ENCODE measurements around the gene CYP11A1.

Gene CYP11A1

DNA sequence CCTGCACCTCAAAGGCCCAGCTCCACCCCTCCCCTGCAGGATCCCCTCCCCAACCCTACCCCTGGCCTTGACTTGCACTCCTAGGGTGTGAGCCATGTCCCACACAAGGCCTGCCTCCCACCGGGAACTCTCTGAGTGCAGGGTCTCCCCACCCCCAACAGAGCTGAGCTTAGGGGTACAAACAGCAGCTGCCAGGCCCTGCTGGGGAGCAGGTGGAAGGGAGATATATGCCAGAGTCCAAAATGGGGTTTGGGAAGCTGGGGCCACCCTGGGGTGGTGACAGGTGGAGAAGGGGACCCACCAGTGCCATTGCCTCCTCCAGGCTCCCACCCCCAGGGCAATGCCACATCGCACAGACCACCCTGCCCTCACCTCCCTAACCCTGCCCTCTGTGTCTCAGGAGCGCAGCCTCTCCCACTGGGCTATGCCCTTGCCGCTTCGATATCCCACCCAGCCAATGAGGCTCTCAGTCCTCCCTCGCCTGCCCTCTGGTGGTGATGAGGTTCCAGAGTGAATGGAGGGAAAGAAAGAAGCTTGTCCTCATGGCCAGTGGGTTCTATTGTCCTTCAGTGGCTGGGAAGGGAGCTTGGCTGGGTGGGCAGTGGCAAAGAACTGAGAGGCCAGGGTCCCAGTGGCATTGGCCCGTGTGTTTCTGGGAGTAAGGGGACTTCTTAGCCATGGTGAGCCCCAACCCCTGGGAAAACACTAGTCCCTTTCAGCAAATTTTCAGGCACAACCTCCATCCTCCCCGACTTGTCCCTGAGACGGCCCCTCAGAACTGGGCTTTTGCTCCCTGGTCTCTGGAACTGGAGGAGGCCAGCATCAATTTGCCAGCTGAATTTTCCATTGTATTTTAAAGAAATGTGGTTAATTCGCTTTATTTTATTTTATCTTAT is 46.8 kb downstream of the CYP11A1 start:
- TF ChIP-seq, protein P1, sequence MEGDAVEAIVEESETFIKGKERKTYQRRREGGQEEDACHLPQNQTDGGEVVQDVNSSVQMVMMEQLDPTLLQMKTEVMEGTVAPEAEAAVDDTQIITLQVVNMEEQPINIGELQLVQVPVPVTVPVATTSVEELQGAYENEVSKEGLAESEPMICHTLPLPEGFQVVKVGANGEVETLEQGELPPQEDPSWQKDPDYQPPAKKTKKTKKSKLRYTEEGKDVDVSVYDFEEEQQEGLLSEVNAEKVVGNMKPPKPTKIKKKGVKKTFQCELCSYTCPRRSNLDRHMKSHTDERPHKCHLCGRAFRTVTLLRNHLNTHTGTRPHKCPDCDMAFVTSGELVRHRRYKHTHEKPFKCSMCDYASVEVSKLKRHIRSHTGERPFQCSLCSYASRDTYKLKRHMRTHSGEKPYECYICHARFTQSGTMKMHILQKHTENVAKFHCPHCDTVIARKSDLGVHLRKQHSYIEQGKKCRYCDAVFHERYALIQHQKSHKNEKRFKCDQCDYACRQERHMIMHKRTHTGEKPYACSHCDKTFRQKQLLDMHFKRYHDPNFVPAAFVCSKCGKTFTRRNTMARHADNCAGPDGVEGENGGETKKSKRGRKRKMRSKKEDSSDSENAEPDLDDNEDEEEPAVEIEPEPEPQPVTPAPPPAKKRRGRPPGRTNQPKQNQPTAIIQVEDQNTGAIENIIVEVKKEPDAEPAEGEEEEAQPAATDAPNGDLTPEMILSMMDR (conservative IDR thresholded peaks at IDR 0.05) = peak; percentile 86
- TF ChIP-seq ZFX (IDR thresholded peaks at IDR 0.05) = no peak
- no peak overlapping the region for H3K27ac ChIP-seq

DNA sequence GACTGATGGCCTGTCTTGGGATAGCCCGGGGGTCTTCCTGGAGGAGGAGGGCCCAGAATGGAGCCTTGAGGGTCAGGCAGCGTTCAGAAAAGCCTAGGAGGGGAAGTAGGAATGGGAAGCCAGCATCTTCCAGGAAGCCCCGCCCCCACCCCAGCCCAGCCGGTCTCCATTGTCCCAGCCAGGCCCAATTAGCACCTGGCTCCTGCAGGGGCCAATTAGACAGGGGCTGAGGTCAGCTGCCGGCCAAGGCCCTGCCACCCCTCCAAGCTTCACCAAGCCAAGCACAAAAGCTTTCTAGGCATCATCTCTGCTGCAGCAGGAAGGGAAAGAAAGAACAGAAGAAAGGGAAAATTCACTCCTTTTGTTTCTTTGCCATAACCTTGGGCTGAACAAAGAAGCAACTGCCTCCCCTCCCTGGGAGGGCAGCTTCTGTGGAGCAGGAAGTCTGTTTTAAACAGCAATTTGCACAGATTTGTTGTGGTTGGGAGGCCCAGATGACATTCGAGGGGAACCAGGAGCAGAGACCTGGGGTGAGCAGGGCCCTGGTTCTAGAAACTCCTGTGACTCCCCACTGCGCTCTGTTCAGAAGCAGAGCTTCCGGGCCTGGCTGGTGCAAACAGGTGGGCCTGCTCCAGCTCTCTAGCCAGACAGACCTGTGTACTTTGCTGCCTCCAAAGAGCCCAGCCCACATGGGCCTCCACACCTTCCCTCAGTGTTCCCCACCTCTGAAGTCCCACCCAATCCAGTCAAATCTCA is 47.7 kb downstream of the CYP11A1 start:
- H3K27ac ChIP-seq = no peak overlapping the region
- TF ChIP-seq, protein P1 (conservative IDR thresholded peaks at IDR 0.05) = no peak
- no peak for TF ChIP-seq ZFX (IDR thresholded peaks at IDR 0.05)

DNA sequence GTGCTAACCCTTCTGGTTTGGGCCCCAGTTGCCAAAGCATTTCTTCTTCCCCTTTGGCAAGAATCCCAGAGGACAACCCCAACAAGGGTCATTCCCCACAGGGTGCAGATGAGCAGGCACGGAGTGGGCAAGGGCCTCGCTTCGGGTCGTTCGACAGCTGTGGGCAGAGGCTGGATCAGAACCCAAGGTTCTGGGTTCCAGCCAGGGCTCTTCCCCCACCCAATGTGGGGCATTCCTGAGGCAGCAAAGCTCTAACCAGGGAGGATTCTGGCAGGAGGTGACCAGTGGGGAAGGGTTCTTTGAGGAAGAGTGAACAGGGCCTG is 48.3 kb downstream of the CYP11A1 start:
- H3K27ac ChIP-seq = no peak overlapping the region
- no peak for TF ChIP-seq ZFX (IDR thresholded peaks at IDR 0.05)
- TF ChIP-seq, protein P1 (conservative IDR thresholded peaks at IDR 0.05) = no peak

DNA sequence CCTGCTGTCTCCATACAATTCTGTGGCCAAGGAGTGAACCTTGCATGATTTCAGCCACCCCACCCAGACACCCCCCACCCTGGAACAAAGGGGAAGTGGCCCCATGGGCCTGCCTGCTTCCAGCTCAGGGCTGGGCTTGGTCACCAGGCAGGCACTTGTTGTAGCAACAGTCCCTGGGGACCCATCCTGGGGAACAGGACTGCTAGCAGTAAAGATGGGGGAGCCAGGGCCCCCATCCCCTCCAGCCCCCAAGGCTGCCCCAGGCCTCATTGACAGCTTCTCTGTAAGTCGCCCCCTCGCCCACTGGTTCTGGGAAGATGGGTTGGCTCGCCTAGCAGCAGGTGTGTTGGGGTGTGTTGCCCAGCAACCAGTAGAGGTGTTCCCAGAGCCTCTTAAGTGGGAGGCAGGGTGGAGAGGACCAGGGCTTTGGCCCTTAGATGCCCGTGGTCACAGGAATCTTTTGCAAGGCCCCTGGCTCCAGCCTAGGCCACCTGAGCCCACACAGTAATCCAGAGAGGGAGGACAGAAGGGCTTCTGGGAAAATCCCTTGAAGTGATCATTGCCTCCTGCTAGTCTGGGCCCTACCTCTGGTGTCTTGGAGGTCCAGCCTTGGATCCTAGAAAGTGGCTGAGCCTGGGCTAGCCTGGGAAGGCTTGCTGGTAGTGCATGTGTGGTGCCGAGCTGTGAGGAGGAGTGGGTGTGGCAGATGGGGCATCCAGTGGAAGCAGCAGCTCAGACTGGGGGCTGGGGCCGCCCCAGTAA is 48.9 kb downstream of the CYP11A1 start:
- H3K27ac ChIP-seq = no peak overlapping the region
- TF ChIP-seq, protein P1 (conservative IDR thresholded peaks at IDR 0.05) = no peak
- TF ChIP-seq ZFX (IDR thresholded peaks at IDR 0.05) = no peak

DNA sequence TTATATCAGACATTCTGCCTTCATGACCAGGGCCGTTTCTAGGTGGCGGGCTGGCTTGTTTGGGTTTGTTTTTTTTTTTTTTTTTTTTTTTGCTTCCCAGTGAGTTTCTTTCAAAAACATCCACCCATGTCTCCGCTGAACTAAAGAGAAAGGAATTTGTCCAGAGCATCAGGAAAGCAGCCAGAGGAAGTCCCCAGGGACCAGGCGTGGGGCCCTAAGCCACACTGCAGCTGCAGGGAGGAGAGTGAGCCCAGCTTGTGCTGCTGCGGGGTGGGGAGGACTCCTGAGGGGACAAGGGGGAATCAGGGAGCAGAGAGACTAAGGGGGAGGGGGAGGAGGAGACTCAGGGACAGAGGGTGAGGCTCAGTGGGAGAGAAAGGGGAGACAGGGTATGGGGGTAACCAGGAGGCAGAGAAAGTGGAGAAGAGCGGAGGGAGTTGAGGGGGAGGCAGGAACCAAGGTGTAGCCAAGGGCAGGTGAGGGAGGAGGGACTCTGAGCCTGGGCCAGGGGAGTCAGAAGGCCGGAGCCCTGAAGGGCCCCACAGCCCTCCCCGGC is 49.5 kb downstream of the CYP11A1 start:
- TF ChIP-seq, protein P1 (conservative IDR thresholded peaks at IDR 0.05) = no peak
- TF ChIP-seq ZFX (IDR thresholded peaks at IDR 0.05) = no peak
- H3K27ac ChIP-seq = no peak overlapping the region

DNA sequence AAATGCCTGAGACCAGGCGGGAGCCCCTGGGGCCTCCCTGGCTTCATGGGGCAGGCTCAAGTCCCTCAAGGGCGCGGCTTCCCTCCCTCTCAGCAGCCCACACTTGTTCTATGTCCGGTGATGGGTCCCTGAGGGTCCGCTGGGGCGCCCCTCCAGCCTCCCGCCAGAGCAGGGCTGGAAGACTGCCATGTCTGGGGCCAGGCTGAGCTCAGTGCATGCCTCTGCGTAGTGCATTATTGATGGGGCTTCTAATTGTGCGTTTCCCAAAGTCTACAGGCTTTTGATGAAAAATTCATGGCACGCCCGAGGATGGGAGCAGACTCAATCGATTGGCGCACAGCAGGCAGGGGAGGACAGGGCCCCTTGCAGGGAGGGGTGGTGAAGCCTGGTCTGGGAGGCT is 51.3 kb downstream of the CYP11A1 start:
- H3K27ac ChIP-seq = no peak overlapping the region
- TF ChIP-seq, protein P1 (conservative IDR thresholded peaks at IDR 0.05) = no peak
- no peak for TF ChIP-seq ZFX (IDR thresholded peaks at IDR 0.05)
